ENCODE results near the gene CRISPLD2. TPM values are rescaled to one million over a fixed set of nuclear protein-coding genes. Genes with fewer than 3 reads are reported as not detected.
A peak's percentile ranks its signal among the peaks of the same experiment; 100 is the strongest.

The CRISPLD2 gene
- total and polyA plus RNA-seq, 2 donors (not counting 1 experiment from before 2014, with no cell fraction given), result 37.0 to 96.2 TPM

DNA sequence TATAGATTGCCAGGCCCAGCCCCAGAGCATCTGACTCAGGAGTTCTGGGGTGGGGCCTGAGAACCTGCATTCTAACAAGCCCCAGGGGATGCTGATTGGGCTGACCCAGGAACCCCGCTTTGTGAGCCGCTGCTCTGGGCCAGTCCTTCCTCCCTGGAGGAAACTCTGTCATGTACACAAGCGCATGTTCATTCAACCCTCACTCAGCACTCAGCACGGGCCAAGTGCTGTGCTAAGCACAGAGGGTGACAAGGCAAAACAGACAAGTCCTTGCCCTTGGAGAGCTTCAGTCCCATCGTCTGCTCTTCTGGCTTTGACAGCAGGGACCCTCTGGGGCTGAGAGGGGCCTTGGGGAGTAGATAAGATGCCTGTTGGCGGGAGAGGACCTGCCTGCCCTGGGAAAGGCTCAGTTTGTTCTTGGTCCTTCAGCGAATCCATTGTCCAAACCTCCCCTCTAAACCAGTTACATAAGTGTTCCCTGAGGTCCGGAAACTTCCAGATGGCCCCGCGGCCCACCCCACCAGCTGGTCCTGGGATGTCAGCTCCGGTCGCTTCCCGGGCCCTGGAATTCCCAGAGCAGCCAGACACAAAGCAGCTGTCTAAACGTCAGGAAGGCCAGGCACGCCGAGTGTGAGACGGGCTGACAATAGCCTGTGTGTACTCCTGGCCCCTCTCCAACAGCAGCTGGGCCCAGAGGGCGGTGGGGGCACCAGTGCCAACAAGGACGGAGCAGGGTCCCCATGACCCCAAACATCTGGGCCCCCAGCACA is 102.8 kb downstream of the CRISPLD2 start:
- Histone ChIP-seq H3K36me3 (ENCODE audit: control insufficient read depth, insufficient read depth, low read length) (no peaks in the 10 kb centered on the region), H3K4me1 (ENCODE audit: control insufficient read depth, extremely low read depth, insufficient read depth, low read length) (peaks cover 10% of the 10 kb centered on the region), H2AFZ (ENCODE audit: low read length) (no peak overlapping the region), H3K27ac (ENCODE audit: insufficient read depth, low read length) (no peak overlapping the region), H3K4me2 (ENCODE audit: extremely low read depth, insufficient read depth, low read length) (no peak overlapping the region), H3K4me3 (replicated peaks in 1 of 4; ENCODE audit: control extremely low read depth in 1 of 4, insufficient read depth in 1 of 4, low read depth in 3 of 4, low read length in 4 of 4) (no peak overlapping the region), H4K20me1 (ENCODE audit: control insufficient read depth, extremely low read depth, insufficient read depth, low read length) (no peaks in the 10 kb centered on the region), H3K27me3 (ENCODE audit: control insufficient read depth, insufficient read depth, low read length) (peaks cover 3% of the 10 kb centered on the region), H3K9ac (ENCODE audit: insufficient read depth, low read length) (no peak overlapping the region), H3K9me3 (ENCODE audit: control insufficient read depth, insufficient read depth, low read depth, low read length) (no peaks in the 10 kb centered on the region), H3K79me2 (ENCODE audit: control insufficient read depth, insufficient read depth, low read length) (no peaks in the 10 kb centered on the region)
- TF ChIP-seq CTCF (conservative IDR thresholded peaks at IDR 0.05 in 1 of 2, IDR thresholded peaks at IDR 0.05 in 1 of 2; ENCODE audit: low read depth in 1 of 2, low read length in 2 of 2) (no peak), EZH2 (IDR thresholded peaks at IDR 0.05; ENCODE audit: low read length, missing control alignments) (no peak)
- DNase-seq (ENCODE audit: low read depth in 2 of 2), result peak in 1 of 2 donors; percentile 64

DNA sequence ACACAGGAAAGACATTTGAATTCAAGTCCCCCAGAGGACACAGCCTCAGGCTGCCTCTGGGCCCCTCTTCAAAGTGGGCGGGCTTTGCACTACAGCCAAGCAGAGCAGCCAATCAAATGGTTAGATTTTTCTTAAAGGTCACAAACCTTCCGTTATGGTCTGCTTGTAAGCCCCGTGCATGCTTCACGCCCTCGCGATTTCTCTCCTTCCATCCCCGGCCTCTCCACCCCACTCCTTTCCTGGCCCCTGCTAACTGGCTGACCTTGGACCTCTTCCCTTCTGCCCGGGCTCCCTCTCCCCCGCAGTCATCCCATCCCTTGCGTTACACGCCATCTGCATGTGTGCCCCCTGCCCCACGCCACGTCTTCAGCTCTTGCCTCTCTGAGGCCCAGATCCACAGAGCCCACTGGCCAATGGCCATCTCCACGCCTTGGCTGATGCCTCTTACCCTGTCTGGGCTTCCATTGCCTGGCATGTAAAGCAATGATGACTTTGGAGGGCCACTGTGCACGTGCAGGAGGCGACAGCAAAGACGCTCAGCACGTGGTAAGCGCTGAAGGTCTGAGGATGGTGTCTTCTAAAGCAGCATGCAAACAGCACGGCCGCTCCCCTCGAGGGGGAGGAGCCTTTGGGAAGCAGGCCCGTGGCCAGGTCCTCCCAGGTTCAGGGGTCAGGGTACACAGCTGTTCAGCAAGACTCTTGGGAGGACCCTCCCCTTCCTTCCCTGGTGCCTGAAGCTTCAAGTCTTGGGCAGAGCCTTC is 104.7 kb downstream of the CRISPLD2 start:
- Histone ChIP-seq H3K9me3 (ENCODE audit: control insufficient read depth, insufficient read depth, low read depth, low read length) (no peaks in the 10 kb centered on the region), H3K4me1 (ENCODE audit: control insufficient read depth, extremely low read depth, insufficient read depth, low read length) (peaks cover 19% of the 10 kb centered on the region), H2AFZ (ENCODE audit: low read length) (no peak overlapping the region), H4K20me1 (ENCODE audit: control insufficient read depth, extremely low read depth, insufficient read depth, low read length) (no peaks in the 10 kb centered on the region), H3K27ac (ENCODE audit: insufficient read depth, low read length) (no peak overlapping the region), H3K27me3 (ENCODE audit: control insufficient read depth, insufficient read depth, low read length) (no peaks in the 10 kb centered on the region), H3K36me3 (ENCODE audit: control insufficient read depth, insufficient read depth, low read length) (no peaks in the 10 kb centered on the region), H3K79me2 (ENCODE audit: control insufficient read depth, insufficient read depth, low read length) (no peaks in the 10 kb centered on the region), H3K9ac (ENCODE audit: insufficient read depth, low read length) (no peak overlapping the region), H3K4me3 (replicated peaks in 1 of 4; ENCODE audit: control extremely low read depth in 1 of 4, insufficient read depth in 1 of 4, low read depth in 3 of 4, low read length in 4 of 4) (no peak overlapping the region), H3K4me2 (ENCODE audit: extremely low read depth, insufficient read depth, low read length) (no peak overlapping the region)
- peak in 1 of 2 donors; percentile 48 for DNase-seq (ENCODE audit: low read depth in 2 of 2)
- TF ChIP-seq CTCF (conservative IDR thresholded peaks at IDR 0.05 in 1 of 2, IDR thresholded peaks at IDR 0.05 in 1 of 2; ENCODE audit: low read depth in 1 of 2, low read length in 2 of 2), result no peak
- no peak for TF ChIP-seq EZH2 (IDR thresholded peaks at IDR 0.05; ENCODE audit: low read length, missing control alignments)

GRCh38 chr16:84925092-84925772 is 105.4 kb downstream of the CRISPLD2 start:
- Histone ChIP-seq H3K9me3 (ENCODE audit: control insufficient read depth, insufficient read depth, low read depth, low read length) (no peaks in the 10 kb centered on the region), H3K36me3 (ENCODE audit: control insufficient read depth, insufficient read depth, low read length) (no peaks in the 10 kb centered on the region), H3K9ac (ENCODE audit: insufficient read depth, low read length) (no peak overlapping the region), H3K79me2 (ENCODE audit: control insufficient read depth, insufficient read depth, low read length) (no peaks in the 10 kb centered on the region), H3K27ac (ENCODE audit: insufficient read depth, low read length) (no peak overlapping the region), H3K4me1 (ENCODE audit: control insufficient read depth, extremely low read depth, insufficient read depth, low read length) (peaks cover 22% of the 10 kb centered on the region), H3K4me3 (replicated peaks in 1 of 4; ENCODE audit: control extremely low read depth in 1 of 4, insufficient read depth in 1 of 4, low read depth in 3 of 4, low read length in 4 of 4) (no peak overlapping the region), H4K20me1 (ENCODE audit: control insufficient read depth, extremely low read depth, insufficient read depth, low read length) (no peaks in the 10 kb centered on the region), H2AFZ (ENCODE audit: low read length) (no peak overlapping the region), H3K4me2 (ENCODE audit: extremely low read depth, insufficient read depth, low read length) (no peak overlapping the region), H3K27me3 (ENCODE audit: control insufficient read depth, insufficient read depth, low read length) (no peaks in the 10 kb centered on the region)
- TF ChIP-seq CTCF (conservative IDR thresholded peaks at IDR 0.05 in 1 of 2, IDR thresholded peaks at IDR 0.05 in 1 of 2; ENCODE audit: low read depth in 1 of 2, low read length in 2 of 2) (peak; percentile 67 to 76), EZH2 (IDR thresholded peaks at IDR 0.05; ENCODE audit: low read length, missing control alignments) (no peak)
- no peak for DNase-seq (ENCODE audit: low read depth in 2 of 2)
